ENCODE results near the gene DIO3.

GRCh38 chr14:101588286-101588975 lies 27.1 kb downstream of the DIO3 start:
- TF ChIP-seq, protein P1, sequence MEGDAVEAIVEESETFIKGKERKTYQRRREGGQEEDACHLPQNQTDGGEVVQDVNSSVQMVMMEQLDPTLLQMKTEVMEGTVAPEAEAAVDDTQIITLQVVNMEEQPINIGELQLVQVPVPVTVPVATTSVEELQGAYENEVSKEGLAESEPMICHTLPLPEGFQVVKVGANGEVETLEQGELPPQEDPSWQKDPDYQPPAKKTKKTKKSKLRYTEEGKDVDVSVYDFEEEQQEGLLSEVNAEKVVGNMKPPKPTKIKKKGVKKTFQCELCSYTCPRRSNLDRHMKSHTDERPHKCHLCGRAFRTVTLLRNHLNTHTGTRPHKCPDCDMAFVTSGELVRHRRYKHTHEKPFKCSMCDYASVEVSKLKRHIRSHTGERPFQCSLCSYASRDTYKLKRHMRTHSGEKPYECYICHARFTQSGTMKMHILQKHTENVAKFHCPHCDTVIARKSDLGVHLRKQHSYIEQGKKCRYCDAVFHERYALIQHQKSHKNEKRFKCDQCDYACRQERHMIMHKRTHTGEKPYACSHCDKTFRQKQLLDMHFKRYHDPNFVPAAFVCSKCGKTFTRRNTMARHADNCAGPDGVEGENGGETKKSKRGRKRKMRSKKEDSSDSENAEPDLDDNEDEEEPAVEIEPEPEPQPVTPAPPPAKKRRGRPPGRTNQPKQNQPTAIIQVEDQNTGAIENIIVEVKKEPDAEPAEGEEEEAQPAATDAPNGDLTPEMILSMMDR (conservative IDR thresholded peaks at IDR 0.05; ENCODE audit: low read depth, low read length), result no peak
- no peak for TF ChIP-seq EZH2 (IDR thresholded peaks at IDR 0.05; ENCODE audit: borderline replicate concordance, low read depth, low read length, poor library complexity, severe bottlenecking)
